Lower lobe of right lung (tissue), 2 donors: ENCODE data around the gene PLOD1. TPM values are rescaled to one million over a fixed set of nuclear protein-coding genes. Genes with fewer than 3 reads are reported as not detected.

Experiments
- ATAC-seq, 2 donors: fragments of 200-7000 bp; cut with Tn5 transposase; one replicate each; pipeline ENCODE4 v1.9.1; 2020 to 2022; ENCODE audit warnings: mild to moderate bottlenecking in 2 of 2, moderate library complexity in 2 of 2
- DNase-seq: peaks from one replicate; pipeline ENCODE4 v3.0.0-alpha.2; 2020
- H3K27ac ChIP-seq: fragments of 200-600 bp; one replicate; pipeline ENCODE4 v1.8.0; 2022
- H3K27me3 ChIP-seq: fragments of 200-600 bp; one replicate; pipeline ENCODE4 v1.8.0; 2022; ENCODE audit warnings: low read depth
- H3K36me3 ChIP-seq: fragments of 200-600 bp; one replicate; pipeline ENCODE4 v1.8.0; 2022; ENCODE audit warnings: mild to moderate bottlenecking
- H3K4me1 ChIP-seq: fragments of 200-600 bp; one replicate; pipeline ENCODE4 v1.8.0; 2022
- H3K4me3 ChIP-seq: fragments of 200-600 bp; one replicate; pipeline ENCODE4 v1.8.0; 2022; ENCODE audit warnings: mild to moderate bottlenecking
- H3K9me3 ChIP-seq: fragments of 200-600 bp; one replicate; pipeline ENCODE4 v1.8.0; 2022
- intact Hi-C: fragments of 100-400 bp; cut with DNase I; formaldehyde crosslinking; loops from one replicate; pipeline ENCODE4 v1.11.0; 2022
- total RNA-seq: library from RNA; stranded (reverse); fragmentation: NEBNext Ultra II Directional; extraction: Animal tissue kit (Norgen Biotek cat#: 25700); gene quantifications from one replicate; pipeline ENCODE4 v1.2.1, GENCODE V29; 2021
- TF ChIP-seq, protein P1 (sequence below): fragments of 200-600 bp; IDR thresholded peaks from one replicate; pipeline ENCODE4 v1.8.0; 2022; ENCODE audit warnings: antibody characterized with exemption, mild to moderate bottlenecking
- donor health status: DM: no; HTN: yes; CAD: no; lungs with severe emphysema.

The PLOD1 gene
- total RNA-seq, 1 donor from 2014 or later, result 84.5 TPM

- intact Hi-C loops, result no loop called here
- no peak overlapping the region for H3K27ac ChIP-seq
- no peak for DNase-seq
- TF ChIP-seq, protein P1, sequence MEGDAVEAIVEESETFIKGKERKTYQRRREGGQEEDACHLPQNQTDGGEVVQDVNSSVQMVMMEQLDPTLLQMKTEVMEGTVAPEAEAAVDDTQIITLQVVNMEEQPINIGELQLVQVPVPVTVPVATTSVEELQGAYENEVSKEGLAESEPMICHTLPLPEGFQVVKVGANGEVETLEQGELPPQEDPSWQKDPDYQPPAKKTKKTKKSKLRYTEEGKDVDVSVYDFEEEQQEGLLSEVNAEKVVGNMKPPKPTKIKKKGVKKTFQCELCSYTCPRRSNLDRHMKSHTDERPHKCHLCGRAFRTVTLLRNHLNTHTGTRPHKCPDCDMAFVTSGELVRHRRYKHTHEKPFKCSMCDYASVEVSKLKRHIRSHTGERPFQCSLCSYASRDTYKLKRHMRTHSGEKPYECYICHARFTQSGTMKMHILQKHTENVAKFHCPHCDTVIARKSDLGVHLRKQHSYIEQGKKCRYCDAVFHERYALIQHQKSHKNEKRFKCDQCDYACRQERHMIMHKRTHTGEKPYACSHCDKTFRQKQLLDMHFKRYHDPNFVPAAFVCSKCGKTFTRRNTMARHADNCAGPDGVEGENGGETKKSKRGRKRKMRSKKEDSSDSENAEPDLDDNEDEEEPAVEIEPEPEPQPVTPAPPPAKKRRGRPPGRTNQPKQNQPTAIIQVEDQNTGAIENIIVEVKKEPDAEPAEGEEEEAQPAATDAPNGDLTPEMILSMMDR, result no peak
- ATAC-seq, result no peak
- H3K9me3 ChIP-seq, result no peaks in the 10 kb centered on the region
- no peaks in the 10 kb centered on the region for H3K27me3 ChIP-seq
- H3K36me3 ChIP-seq, result peaks cover 64% of the 10 kb centered on the region
- no peak overlapping the region for H3K4me3 ChIP-seq
- H3K4me1 ChIP-seq, result peaks cover 13% of the 10 kb centered on the region
These were observed 76.4 kb downstream of the PLOD1 start for GRCh38 chr1:12010746-12011570.

DNA sequence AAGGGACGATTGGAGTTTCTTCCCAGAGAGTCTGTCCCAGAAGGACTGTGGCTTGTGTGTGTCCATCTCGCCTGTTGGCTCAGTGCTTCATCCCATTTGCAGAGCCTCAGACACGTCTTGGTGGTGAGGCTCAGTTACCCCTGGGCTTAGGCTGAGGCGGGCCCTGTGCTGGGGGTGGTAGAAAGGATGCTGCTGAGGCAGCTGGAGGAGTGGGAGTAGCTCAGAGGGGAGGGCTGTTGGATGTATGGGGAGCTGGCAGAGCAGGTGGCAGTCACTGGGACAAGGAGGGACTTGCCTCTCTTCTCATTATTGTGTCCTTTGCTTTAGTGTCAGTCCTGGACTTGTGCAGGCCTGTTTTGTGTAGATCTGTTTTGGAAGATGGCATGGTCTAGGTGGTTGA lies 77.5 kb downstream of the PLOD1 start:
- no peak for ATAC-seq
- H3K36me3 ChIP-seq, result peaks cover 54% of the 10 kb centered on the region
- intact Hi-C loops, result no loop called here
- peaks cover 13% of the 10 kb centered on the region for H3K4me1 ChIP-seq
- DNase-seq, result no peak
- H3K27ac ChIP-seq, result no peak overlapping the region
- H3K9me3 ChIP-seq, result no peaks in the 10 kb centered on the region
- TF ChIP-seq, protein P1, result no peak
- H3K4me3 ChIP-seq, result no peak overlapping the region
- no peaks in the 10 kb centered on the region for H3K27me3 ChIP-seq

- Histone ChIP-seq H3K27me3 (no peaks in the 10 kb centered on the region), H3K36me3 (peaks cover 46% of the 10 kb centered on the region), H3K9me3 (no peaks in the 10 kb centered on the region), H3K4me3 (no peak overlapping the region), H3K4me1 (peaks cover 13% of the 10 kb centered on the region), H3K27ac (no peak overlapping the region)
- intact Hi-C loops, result no loop called here
- DNase-seq (no peak), ATAC-seq (no peak)
- TF ChIP-seq, protein P1, result no peak
These were observed 78.2 kb downstream of the PLOD1 start for GRCh38 chr1:12012560-12013316.

- ATAC-seq (peak; percentile 68 to 73), DNase-seq (peak; percentile 71)
- intact Hi-C loops, result no loop called here
- Histone ChIP-seq H3K27ac (peak overlapping the region; percentile 77), H3K4me3 (no peak overlapping the region), H3K36me3 (peaks cover 43% of the 10 kb centered on the region), H3K4me1 (peaks cover 13% of the 10 kb centered on the region), H3K9me3 (no peaks in the 10 kb centered on the region), H3K27me3 (no peaks in the 10 kb centered on the region)
- TF ChIP-seq, protein P1, result no peak
These were observed 79.8 kb downstream of the PLOD1 start for GRCh38 chr1:12014141-12014991.

GRCh38 chr1:12015001-12015491 lies 80.5 kb downstream of the PLOD1 start:
- ATAC-seq, result peak in 1 of 2 donors; percentile 29
- TF ChIP-seq, protein P1, result no peak
- Histone ChIP-seq H3K4me1 (peaks cover 16% of the 10 kb centered on the region), H3K27me3 (no peaks in the 10 kb centered on the region), H3K4me3 (no peak overlapping the region), H3K27ac (peak overlapping the region; percentile 77), H3K36me3 (peaks cover 36% of the 10 kb centered on the region), H3K9me3 (no peaks in the 10 kb centered on the region)
- DNase-seq, result no peak
- intact Hi-C loops, result no loop called here
